HepG2 (cell line): ENCODE results near the gene PPIA. TPM values are rescaled to one million over a fixed set of nuclear protein-coding genes. Genes with fewer than 3 reads are reported as not detected.

Experiments used
- CEBPG ChIP-seq: IDR thresholded peaks from 2 replicates; pipeline ENCODE4 v1.6.1; 2016
- CREBL2 ChIP-seq: sonication (generic); formaldehyde crosslinking; IDR thresholded peaks from 2 replicates; pipeline ENCODE4 v1.8.1; 2023; ENCODE audit warnings: missing genetic modification reagents, mild to moderate bottlenecking, borderline replicate concordance
- FOXP4 ChIP-seq: sonication (generic); formaldehyde crosslinking; IDR thresholded peaks from 2 replicates; pipeline ENCODE4 v1.4.0; 2020; ENCODE audit warnings: missing genetic modification reagents
- GABPA ChIP-seq, 2 experiments: IDR thresholded peaks; 2 replicates each; pipeline ENCODE4 v1.6.1; 2011 to 2016; ENCODE audit warnings: low read depth in 2 of 2, low read length in 1 of 2, missing biosample characterization in 1 of 2, missing genetic modification characterization in 1 of 2
- PPARG ChIP-seq: conservative IDR thresholded peaks from 2 replicates; pipeline ENCODE4 v1.6.1; 2016; ENCODE audit warnings: missing biosample characterization, missing genetic modification reagents
- SPEN ChIP-seq: sonication (generic); formaldehyde crosslinking; IDR thresholded peaks from 2 replicates; pipeline ENCODE4 v1.5.1; 2020; ENCODE audit warnings: low read depth, mild to moderate bottlenecking, missing genetic modification reagents
- ZFP62 ChIP-seq: sonication (generic); formaldehyde crosslinking; IDR thresholded peaks from 2 replicates; pipeline ENCODE4 v1.4.0; 2020; ENCODE audit warnings: missing genetic modification reagents
- ZHX2 ChIP-seq, 2 experiments: sonication (generic) in 1 of 2; formaldehyde crosslinking in 1 of 2; IDR thresholded peaks; 2 replicates each; pipeline versions ENCODE4 v1.6.1 to v1.9.0; 2014 to 2022; ENCODE audit warnings: antibody characterized with exemption in 1 of 2, borderline replicate concordance in 1 of 2, inconsistent platforms in 1 of 2, low read depth in 1 of 2, missing genetic modification reagents in 1 of 2
- ZNF318 ChIP-seq: sonication (generic); formaldehyde crosslinking; IDR thresholded peaks from 2 replicates; pipeline ENCODE4 v1.4.0; 2020; ENCODE audit warnings: mild to moderate bottlenecking, missing genetic modification reagents
- polyA plus RNA-seq, 8 experiments: library from polyadenylated mRNA; depleted of rRNA in 3 of 8; stranded (reverse) in 7 of 8; unstranded in 1 of 8; fragments of >200 nt; fragmentation: Illumina TruSeq in 4 of 8; extraction: Trizol in 4 of 8; gene quantifications; 2 replicates each; pipeline versions ENCODE4 v1.2.1 to v1.2.3, GENCODE V29; 2011 to 2016; ENCODE audit warnings: low read depth in 4 of 8, missing spikeins in 1 of 8, mixed read lengths in 1 of 8; ENCODE audit not compliant: insufficient read depth in 1 of 8
- total RNA-seq, 5 experiments: library from RNA; depleted of rRNA; stranded (reverse); fragments of >200 nt; fragmentation: Illumina TruSeq; extraction: Trizol; gene quantifications; 2 replicates each; pipeline ENCODE4 v1.2.3, GENCODE V29; 2016; ENCODE audit warnings: low read depth in 1 of 5

PPIA gene
- total and polyA plus RNA-seq, 2 of the 13 experiments (the other 11 are each of a cell fraction or from before 2014, with no cell fraction given): 2,268 to 3,010 TPM

- TF ChIP-seq ZNF318 (CRISPR knock-in tag): no peak
- TF ChIP-seq ZHX2 (IDR thresholded peaks at IDR 0.05; ENCODE audit: low read depth): no peak
- TF ChIP-seq ZHX2 (CRISPR knock-in tag; IDR thresholded peaks at IDR 0.05; ENCODE audit: borderline replicate concordance): no peak
- no peak for TF ChIP-seq CEBPG
- no peak for TF ChIP-seq CREBL2
- TF ChIP-seq ZFP62 (CRISPR knock-in tag): no peak
- TF ChIP-seq SPEN (CRISPR knock-in tag): peak; percentile 77
- TF ChIP-seq GABPA (IDR thresholded peaks at IDR 0.05; ENCODE audit: low read depth, low read length): no peak
- peak; percentile 43 for TF ChIP-seq GABPA (CRISPR knock-in tag; IDR thresholded peaks at IDR 0.05; ENCODE audit: low read depth)
- TF ChIP-seq FOXP4 (CRISPR knock-in tag): no peak
- no peak for TF ChIP-seq PPARG (CRISPR knock-in tag)
These were observed 412 bp upstream of the PPIA start (continued) for GRCh38 chr7:44796034-44796503.
